HG02610 (cell line): ENCODE data around the gene INF2.
"Not testable (repeated sequence)": the region's sequence is repeated elsewhere in the genome, so short reads cannot be mapped to it uniquely, and the experiment has no call there.

ENCODE experiments used
- ATAC-seq: cut with Tn5 transposase; IDR thresholded peaks from one replicate; pipeline ENCODE4 v1.9.1; 2021; ENCODE audit warnings: mild to moderate bottlenecking, moderate library complexity; ENCODE audit not compliant: unreplicated experiment

Gene INF2

DNA sequence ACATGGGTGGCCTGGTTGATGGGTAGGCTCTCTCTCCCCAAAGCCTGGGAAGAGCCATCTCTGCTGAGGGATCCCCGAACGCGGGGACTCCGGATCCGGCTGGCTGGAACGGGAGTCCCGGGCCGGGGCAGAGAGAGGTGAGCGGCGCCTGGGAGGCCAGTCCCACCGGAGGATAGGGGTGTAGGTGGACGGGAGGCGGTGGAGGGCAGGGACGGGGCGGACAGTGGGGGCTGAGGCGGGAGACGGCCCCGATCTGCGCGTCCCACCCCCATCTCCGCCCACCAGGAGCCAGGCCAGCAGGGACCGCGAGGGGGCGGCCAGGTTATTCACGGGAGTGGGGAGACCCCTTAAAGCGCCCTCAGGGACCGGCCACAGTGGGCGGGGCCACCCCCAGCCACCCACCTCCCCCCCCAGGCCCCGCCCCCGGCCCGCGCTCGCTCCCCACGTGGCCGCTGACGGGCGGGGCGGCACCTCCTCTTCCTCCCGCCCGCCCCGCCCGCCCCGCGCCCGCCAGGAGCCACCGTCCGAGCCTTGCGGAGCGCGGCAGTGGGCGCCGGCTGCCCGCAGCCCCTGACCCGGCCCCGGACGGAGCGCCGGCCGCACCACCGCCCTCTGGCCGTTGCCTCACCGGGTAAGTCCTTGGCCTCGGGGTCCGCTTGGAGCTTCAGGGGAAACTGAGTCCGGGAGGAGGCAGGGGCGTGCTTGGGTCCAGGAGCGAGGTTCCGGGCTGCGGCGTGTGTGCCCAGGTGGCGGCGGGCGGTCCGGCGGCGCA is at the start of gene INF2:
Gene INF2 (plus strand): TSS at position 510 of the 772 bp plus-strand sequence. CDS start 11,748 bp downstream, outside the sequence.
- no peak for ATAC-seq

GRCh38 chr14:104639885-104640548 is 49.4 kb upstream of the INF2 start:
- ATAC-seq: no peak

GRCh38 chr14:104640681-104641080 is 48.7 kb upstream of the INF2 start:
- ATAC-seq: no peak

- no peak for ATAC-seq
These were observed 47.5 kb upstream of the INF2 start for GRCh38 chr14:104641753-104642539.

- no peak for ATAC-seq
These were observed 46.9 kb upstream of the INF2 start for GRCh38 chr14:104642540-104642868.

DNA sequence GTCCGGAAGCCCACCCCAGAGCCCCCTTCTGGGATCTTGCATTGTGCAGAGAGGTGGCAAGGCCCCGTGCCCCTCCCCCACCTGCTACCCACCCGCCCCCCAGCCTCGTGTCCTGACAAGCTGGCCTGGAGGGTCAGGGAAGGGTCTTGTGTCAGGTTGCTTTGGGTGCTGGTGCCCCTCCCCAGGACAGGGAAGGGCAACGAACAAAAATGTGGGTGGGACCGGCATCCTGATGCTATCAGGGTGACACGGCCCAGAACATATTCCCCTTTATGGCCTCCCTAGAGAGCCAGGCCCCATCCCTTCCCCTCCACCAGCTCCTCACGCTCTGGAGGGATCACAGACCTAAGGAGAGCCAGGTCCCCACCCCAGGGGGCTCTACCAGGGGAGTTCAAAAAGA is 46.1 kb upstream of the INF2 start:
- ATAC-seq: no peak

- ATAC-seq: no peak
These were observed 45.3 kb upstream of the INF2 start for GRCh38 chr14:104644091-104644635.

- ATAC-seq: no peak
These were observed 44.6 kb upstream of the INF2 start for GRCh38 chr14:104644656-104645378.

- no peak for ATAC-seq
These were observed 41.9 kb upstream of the INF2 start for GRCh38 chr14:104647467-104648043.

DNA sequence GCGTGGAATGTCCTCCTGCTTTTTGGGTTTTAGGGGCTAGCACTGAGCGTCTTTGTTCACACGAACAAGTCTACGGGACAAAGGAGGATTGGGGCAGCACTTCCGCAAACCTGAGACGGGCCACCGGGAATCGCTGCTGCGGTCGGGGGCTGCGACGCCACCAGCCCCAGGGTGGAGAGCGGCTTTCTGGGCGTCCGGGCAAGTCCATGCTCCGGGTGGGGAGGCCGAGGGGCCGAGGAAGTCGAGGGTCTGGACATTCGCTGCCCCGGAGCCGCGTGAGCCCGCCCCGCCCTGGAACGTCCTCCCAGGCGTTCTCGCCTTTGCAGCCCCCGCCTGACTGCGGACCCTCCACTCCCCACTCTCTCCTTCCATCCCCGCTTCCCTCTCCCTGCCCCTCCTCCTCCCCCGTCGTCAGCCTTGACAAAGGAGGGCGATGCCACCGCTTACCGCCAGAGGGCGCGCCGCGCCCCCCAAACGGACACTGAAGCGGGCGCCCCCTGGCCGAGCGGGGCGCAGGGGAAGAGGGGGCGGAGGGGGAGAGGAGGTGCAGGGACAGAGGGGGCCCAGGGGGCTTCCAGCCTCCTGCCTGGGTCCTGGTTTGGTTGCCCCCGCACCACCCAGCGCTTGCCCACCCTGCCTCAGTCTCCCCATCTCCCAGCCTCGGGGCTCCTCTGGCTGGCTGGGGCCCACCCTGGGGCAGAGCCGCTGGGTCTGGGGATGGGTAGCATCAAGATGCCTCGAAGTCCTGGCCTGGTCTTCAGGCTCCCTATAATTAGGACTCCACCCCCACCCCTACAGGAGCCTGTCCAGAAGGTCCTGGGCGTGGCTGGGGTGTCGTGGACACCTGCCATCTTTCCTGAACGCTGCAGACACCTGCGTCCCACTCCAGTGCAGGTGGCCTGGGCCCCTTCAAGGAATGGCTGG is 39.1 kb upstream of the INF2 start:
- ATAC-seq: no peak

- no peak for ATAC-seq
These were observed 38.2 kb upstream of the INF2 start for GRCh38 chr14:104650981-104651875.

GRCh38 chr14:104651876-104652260 is 37.5 kb upstream of the INF2 start:
- no peak for ATAC-seq

DNA sequence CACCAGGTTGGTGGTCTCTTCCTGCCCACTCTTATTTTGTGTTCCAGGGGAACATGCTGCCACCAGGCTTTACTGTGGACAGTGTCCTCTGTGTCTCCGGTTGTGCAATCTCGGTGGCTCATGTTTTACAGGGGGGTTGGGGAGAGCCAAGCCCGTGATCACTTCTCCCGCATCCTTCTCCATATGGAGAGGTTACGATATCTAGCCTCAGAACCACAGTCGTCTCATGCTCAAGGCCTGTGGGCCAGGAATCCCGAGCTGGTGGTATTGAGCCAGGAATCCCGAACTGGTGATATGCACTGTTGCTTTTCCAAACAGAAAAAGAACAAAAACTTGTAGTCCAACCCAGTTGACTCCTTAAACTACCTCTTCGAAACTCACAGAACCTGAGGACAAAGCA is 37.0 kb upstream of the INF2 start:
- ATAC-seq: no peak

DNA sequence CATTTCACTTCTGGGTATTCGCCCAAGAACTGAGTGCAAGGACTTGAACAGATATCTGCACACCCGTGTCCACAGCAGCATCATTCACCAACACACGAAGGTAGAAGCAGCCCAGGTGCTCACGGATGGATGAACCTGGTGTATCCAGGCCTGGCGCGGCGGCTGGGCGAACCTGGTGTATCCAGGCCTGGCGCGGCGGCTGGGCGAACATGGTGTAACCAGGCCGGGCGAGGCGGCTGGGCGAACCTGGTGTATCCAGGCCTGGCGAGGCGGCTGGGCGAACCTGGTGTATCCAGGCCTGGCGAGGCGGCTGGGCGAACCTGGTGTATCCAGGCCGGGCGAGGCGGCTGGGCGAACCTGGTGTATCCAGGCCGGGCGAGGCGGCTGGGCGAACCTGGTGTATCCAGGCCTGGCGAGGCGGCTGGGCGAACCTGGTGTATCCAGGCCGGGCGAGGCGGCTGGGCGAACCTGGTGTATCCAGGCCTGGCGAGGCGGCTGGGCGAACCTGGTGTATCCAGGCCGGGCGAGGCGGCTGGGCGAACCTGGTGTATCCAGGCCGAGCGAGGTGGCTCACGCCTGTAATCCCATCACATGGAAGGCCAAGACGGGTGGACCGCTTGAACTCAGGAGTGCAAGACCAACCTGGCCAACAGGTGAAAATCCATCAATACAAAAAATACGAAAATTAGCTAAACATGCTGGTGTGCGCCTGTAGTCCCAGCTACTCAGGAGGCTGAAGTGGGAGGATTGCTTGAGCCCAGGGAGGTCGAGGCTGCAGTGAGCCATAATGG is 36.1 kb upstream of the INF2 start:
- ATAC-seq: not testable (repeated sequence)

DNA sequence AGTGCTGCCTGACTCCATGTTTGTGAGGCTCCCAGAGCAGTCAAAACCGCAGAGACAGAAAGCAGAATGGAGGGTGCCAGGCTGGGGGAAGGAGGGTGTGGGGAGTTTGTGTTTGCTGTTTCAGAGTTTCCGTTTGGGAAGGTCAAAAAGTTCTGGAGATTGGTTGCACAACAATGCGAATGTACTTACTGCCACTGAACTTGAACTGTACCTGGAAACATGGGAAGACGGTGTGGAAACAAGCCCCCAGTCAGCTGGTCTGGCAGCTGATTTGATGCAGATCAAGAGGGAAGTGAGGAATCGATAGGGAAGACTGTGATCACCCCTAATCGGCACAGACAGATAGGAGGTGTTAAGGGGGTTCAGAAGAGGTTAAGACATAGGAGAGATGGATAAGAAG is 35.3 kb upstream of the INF2 start:
- no peak for ATAC-seq

DNA sequence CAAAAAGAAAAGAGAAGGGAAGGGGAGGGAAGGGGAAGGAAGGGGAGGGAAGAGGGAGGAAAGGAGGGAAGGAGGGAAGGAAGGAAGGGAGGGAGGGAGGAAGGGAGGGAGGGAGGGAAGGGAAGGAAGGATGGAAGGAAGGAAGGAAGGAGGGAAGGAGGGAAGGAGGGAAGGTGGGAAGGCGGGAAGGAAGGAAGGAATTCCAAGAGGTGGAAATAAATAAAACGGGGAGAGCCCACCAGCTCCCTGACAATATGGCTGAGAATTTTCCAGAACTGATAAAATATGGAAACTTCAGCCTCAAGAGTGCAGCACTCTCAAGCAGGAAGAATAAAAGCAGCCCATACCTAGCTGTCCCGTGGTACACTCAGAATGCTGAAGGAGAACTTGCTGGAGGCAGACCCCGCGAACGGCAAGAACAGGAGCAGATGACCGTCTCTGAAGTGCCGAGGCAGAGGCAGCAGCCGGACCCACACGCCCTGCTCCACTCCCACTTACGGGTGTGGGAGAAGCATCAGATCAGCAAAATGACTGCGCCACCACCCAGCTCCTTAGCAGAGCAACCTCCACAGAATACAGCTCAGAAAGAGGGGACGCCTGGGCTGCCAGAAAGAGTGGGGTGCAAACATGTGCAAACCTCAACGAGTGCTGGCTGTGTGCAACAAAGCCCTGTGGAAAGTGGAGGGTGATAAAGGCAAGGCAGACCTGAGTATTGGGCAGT is 34.1 kb upstream of the INF2 start:
- ATAC-seq: no peak
